ENCODE measurements around the gene PAFAH1B1. TPM values are rescaled to one million over a fixed set of nuclear protein-coding genes. Genes with fewer than 3 reads are reported as not detected.
"Not testable (repeated sequence)": the region's sequence is repeated elsewhere in the genome, so short reads cannot be mapped to it uniquely, and the experiment has no call there.

Gene PAFAH1B1
- total RNA-seq, 1 experiment from 2014 or later: 210 TPM

DNA sequence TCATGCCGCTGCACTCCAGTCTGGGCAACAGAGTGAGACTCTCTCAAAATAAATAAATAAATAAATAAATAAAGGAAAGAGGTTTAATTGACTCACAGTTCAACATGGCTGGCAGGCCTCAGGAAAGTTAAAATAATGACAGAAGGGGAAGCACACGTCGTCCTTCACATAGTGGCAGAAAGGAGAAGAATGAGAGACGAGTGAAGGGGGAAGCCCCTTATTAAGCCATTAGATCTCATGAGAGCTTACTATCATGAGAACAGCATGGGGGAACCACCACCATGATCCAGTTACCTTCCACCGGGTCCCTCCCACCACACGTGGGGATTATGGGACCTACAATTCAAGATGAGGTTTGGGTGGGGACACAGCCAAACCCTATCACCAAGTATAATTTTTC lies 54.5 kb downstream of the PAFAH1B1 start:
- BruUV-seq (replicated peaks): no TSS peak
- CTCF ChIA-PET: no interaction called here
- intact Hi-C loops (cut with micrococcal nuclease; ENCODE audit: unreplicated experiment): no loop called here
- POLR2A ChIA-PET (ENCODE audit: low non-redundant PET): interaction anchor here (0.7 kb wide), 2 partner anchors 130 to 214 kb away, joined by 3 read pairs; no protein-coding TSS in a partner anchor
- peaks cover 30% of the 10 kb centered on the region for H3K36me3 ChIP-seq (ENCODE audit: insufficient read depth, low read length, poor library complexity, severe bottlenecking)
- H3K27ac ChIP-seq (ENCODE audit: low read depth, low read length, poor library complexity, severe bottlenecking): no peak overlapping the region
- TF ChIP-seq CTCF (conservative IDR thresholded peaks at IDR 0.05; ENCODE audit: low read depth, low read length): no peak
- TF ChIP-seq EZH2 (IDR thresholded peaks at IDR 0.05; ENCODE audit: borderline replicate concordance, low read depth, low read length, poor library complexity, severe bottlenecking): no peak
- DNase-seq (ENCODE audit: low spot score): no peak
- no peak overlapping the region for H3K4me3 ChIP-seq (ENCODE audit: low read depth, low read length, poor library complexity, severe bottlenecking)
- H3K27me3 ChIP-seq (replicated peaks; ENCODE audit: insufficient read depth, low read depth, low read length, poor library complexity): no peaks in the 10 kb centered on the region
- H3K4me1 ChIP-seq (ENCODE audit: insufficient read depth, low read length, poor library complexity, severe bottlenecking): no peaks in the 10 kb centered on the region
- no peaks in the 10 kb centered on the region for H3K9me3 ChIP-seq (ENCODE audit: low read depth, low read length, poor library complexity, severe bottlenecking)

DNA sequence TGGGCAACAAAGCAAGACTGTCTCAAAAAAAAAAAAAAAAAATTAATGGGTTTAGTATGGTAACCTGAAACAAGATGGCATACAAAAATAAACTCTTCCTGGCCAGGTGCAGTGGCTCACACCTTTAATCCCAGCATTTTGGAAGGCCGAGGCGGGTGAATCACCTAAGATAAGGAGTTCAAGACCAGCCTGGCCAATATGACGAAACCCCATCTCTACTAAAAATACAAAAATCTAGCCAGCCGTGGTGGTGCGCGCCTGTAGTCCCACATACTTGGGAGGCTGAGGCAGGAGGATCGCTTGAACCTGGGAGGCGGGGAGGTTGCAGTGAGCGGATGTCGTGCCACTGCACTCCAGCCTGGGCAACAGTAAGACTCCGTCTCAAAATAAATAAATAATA lies 55.7 kb downstream of the PAFAH1B1 start:
- TF ChIP-seq EZH2 (IDR thresholded peaks at IDR 0.05; ENCODE audit: borderline replicate concordance, low read depth, low read length, poor library complexity, severe bottlenecking) (no peak), CTCF (conservative IDR thresholded peaks at IDR 0.05; ENCODE audit: low read depth, low read length) (no peak)
- no peak for DNase-seq (ENCODE audit: low spot score)
- H3K27me3 ChIP-seq (replicated peaks; ENCODE audit: insufficient read depth, low read depth, low read length, poor library complexity): no peaks in the 10 kb centered on the region
- ChIA-PET POLR2A (ENCODE audit: low non-redundant PET) (no interaction called here), CTCF (no interaction called here)
- H3K36me3 ChIP-seq (ENCODE audit: insufficient read depth, low read length, poor library complexity, severe bottlenecking): peaks cover 24% of the 10 kb centered on the region
- no TSS peak for BruUV-seq (replicated peaks)
- no peak overlapping the region for H3K27ac ChIP-seq (ENCODE audit: low read depth, low read length, poor library complexity, severe bottlenecking)
- no peaks in the 10 kb centered on the region for H3K9me3 ChIP-seq (ENCODE audit: low read depth, low read length, poor library complexity, severe bottlenecking)
- H3K4me1 ChIP-seq (ENCODE audit: insufficient read depth, low read length, poor library complexity, severe bottlenecking): no peaks in the 10 kb centered on the region
- no peak overlapping the region for H3K4me3 ChIP-seq (ENCODE audit: low read depth, low read length, poor library complexity, severe bottlenecking)
- intact Hi-C loops (cut with micrococcal nuclease; ENCODE audit: unreplicated experiment): no loop called here

GRCh38 chr17:2652911-2653310 lies 59.5 kb downstream of the PAFAH1B1 start:
- H3K4me1 ChIP-seq (ENCODE audit: insufficient read depth, low read length, poor library complexity, severe bottlenecking); H3K27me3 ChIP-seq (replicated peaks; ENCODE audit: insufficient read depth, low read depth, low read length, poor library complexity); H3K27ac ChIP-seq (ENCODE audit: low read depth, low read length, poor library complexity, severe bottlenecking); POLR2A ChIA-PET (ENCODE audit: low non-redundant PET); DNase-seq (ENCODE audit: low spot score); H3K4me3 ChIP-seq (ENCODE audit: low read depth, low read length, poor library complexity, severe bottlenecking); H3K9me3 ChIP-seq (ENCODE audit: low read depth, low read length, poor library complexity, severe bottlenecking); intact Hi-C loops (cut with micrococcal nuclease; ENCODE audit: unreplicated experiment); CTCF ChIA-PET; BruUV-seq (replicated peaks): not testable (repeated sequence)
- peaks cover 17% of the 10 kb centered on the region for H3K36me3 ChIP-seq (ENCODE audit: insufficient read depth, low read length, poor library complexity, severe bottlenecking)

- peaks cover 13% of the 10 kb centered on the region for H3K36me3 ChIP-seq (ENCODE audit: insufficient read depth, low read length, poor library complexity, severe bottlenecking)
- H3K27me3 ChIP-seq (replicated peaks; ENCODE audit: insufficient read depth, low read depth, low read length, poor library complexity): no peaks in the 10 kb centered on the region
- H3K4me3 ChIP-seq (ENCODE audit: low read depth, low read length, poor library complexity, severe bottlenecking): no peak overlapping the region
- POLR2A ChIA-PET (ENCODE audit: low non-redundant PET): no interaction called here
- CTCF ChIA-PET: no interaction called here
- TF ChIP-seq CTCF (conservative IDR thresholded peaks at IDR 0.05; ENCODE audit: low read depth, low read length): no peak
- no peak for TF ChIP-seq EZH2 (IDR thresholded peaks at IDR 0.05; ENCODE audit: borderline replicate concordance, low read depth, low read length, poor library complexity, severe bottlenecking)
- no peaks in the 10 kb centered on the region for H3K4me1 ChIP-seq (ENCODE audit: insufficient read depth, low read length, poor library complexity, severe bottlenecking)
- intact Hi-C loops (cut with micrococcal nuclease; ENCODE audit: unreplicated experiment): no loop called here
- no peak overlapping the region for H3K27ac ChIP-seq (ENCODE audit: low read depth, low read length, poor library complexity, severe bottlenecking)
- no peaks in the 10 kb centered on the region for H3K9me3 ChIP-seq (ENCODE audit: low read depth, low read length, poor library complexity, severe bottlenecking)
- no peak for DNase-seq (ENCODE audit: low spot score)
- no TSS peak for BruUV-seq (replicated peaks)
Measured at GRCh38 chr17:2655546-2655945, 62.1 kb downstream of the PAFAH1B1 start.

Measured in A673 (cell line).